ENCODE data around the gene SBF1.

Gene SBF1

GRCh38 chr22:50483977-50484853 is 9.4 kb upstream of the SBF1 start:
- DNase-seq: no peak

- DNase-seq: no peak
Measured at GRCh38 chr22:50483556-50483955, 8.7 kb upstream of the SBF1 start.

- DNase-seq: no peak
Measured at GRCh38 chr22:50483106-50483505, 8.3 kb upstream of the SBF1 start.

GRCh38 chr22:50482107-50483074 is 7.6 kb upstream of the SBF1 start:
- DNase-seq: no peak

- peak; percentile 64 to 65 for DNase-seq
Measured at GRCh38 chr22:50481440-50482106, 6.7 kb upstream of the SBF1 start, which contains the start of gene ADM2. TSS of gene ADM2 (plus strand) at chr22:50481543. CDS start at chr22:50481848, 305 bp downstream.

GRCh38 chr22:50481045-50481439 is 6.2 kb upstream of the SBF1 start:
- DNase-seq: no peak

- no peak for DNase-seq
Measured at GRCh38 chr22:50479721-50480120, 4.9 kb upstream of the SBF1 start.

- no peak for DNase-seq
Measured at GRCh38 chr22:50477923-50478322, 3.1 kb upstream of the SBF1 start.

- DNase-seq: no peak
Measured at GRCh38 chr22:50476868-50477267, 2.0 kb upstream of the SBF1 start.

- no peak for DNase-seq
Measured at GRCh38 chr22:50475652-50476002, 792 bp upstream of the SBF1 start.

- no peak for DNase-seq
Measured at GRCh38 chr22:50473855-50474671, 772 bp downstream of the SBF1 start.

GRCh38 chr22:50473088-50473487 is 1.7 kb downstream of the SBF1 start:
- DNase-seq: peak; percentile 47 to 54

- DNase-seq: no peak
Measured at GRCh38 chr22:50471962-50472361, 2.9 kb downstream of the SBF1 start.

- DNase-seq: no peak
Measured at GRCh38 chr22:50471197-50471847, 3.5 kb downstream of the SBF1 start.

- DNase-seq: no peak
Measured at GRCh38 chr22:50470491-50470890, 4.3 kb downstream of the SBF1 start.

- DNase-seq: peak; percentile 94 to 97
Measured at GRCh38 chr22:50469377-50470305, 5.2 kb downstream of the SBF1 start.

GRCh38 chr22:50468626-50469025 is 6.2 kb downstream of the SBF1 start:
- no peak for DNase-seq

- no peak for DNase-seq
Measured at GRCh38 chr22:50467773-50468440, 6.9 kb downstream of the SBF1 start.

GRCh38 chr22:50467341-50467740 is 7.5 kb downstream of the SBF1 start:
- no peak for DNase-seq

Measured in activated CD4-positive, alpha-beta T cell treated with anti-CD3 and anti-CD28 coated beads for 4 hours (primary cell).